Stimulated activated CD4-positive, alpha-beta T cell treated with anti-CD3 and anti-CD28 coated beads, Interleukin-4, amount 100 ng/mL, for 24 hours (primary cell): ENCODE data around the gene TMEM191B.
"Not testable (repeated sequence)": the region's sequence is repeated elsewhere in the genome, so short reads cannot be mapped to it uniquely, and the experiment has no call there.

Source experiments
- DNase-seq: peaks from one replicate; pipeline ENCODE4 v3.0.0-alpha.2; 2020

Gene TMEM191B

DNA sequence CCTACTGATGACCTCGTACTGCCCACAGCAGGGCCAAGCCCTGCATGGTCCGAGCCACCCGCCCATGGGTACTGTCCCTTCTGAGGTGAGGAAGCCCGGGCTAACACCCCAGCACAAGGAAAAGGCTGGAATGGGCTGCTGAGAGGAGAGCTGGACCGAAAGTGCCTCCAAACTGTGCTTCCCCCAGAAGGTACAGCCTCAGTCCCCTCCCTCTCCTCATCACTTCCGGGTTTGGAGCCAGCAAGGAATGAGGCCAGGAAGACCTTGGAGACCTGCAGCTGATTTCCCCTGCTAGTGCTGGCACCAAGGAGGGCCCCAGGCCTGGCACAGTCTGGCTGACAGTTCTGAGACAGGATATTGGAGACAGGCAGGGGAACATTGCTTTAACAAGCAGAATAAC lies 31.3 kb downstream of the TMEM191B start:
- DNase-seq = not testable (repeated sequence)

DNA sequence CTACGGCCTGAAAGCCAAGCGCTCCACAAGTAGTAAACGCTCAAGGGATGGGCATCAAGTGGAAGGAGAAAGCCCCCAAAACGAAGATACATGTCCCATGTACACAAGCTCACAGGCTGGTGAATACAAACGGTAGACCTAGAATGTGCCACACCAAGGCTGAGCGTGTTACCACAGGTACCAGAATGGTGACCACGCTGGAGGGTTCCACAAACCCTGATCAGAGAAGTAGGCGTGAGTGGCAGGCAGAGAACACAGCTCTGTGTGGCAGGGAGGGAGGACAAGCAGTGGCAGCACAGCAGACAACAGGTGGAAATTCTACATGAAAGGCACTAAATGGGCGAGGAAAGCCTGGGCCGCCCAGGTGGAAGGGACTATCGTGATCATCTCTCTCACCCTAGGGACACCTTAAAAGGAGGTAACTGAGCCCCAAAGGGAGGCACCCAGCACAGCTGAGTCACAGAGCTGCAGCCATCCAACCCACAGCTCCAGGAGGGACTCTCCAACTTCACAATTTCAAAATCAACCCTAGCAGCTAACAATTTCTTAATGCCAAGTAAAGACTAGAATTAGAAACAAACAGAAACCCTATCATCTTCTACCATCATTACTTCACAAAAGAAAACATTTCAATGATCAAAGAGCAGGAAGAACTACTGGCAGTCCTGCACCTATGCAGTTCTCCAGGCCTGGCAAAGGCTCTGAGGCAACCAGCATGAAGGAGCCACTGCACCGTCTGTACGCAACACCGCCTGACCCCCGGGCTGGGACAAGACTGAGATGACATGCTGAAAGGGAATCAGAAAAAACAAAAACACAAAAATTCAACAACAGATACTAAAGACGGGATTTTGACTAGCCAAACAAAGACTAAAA lies 32.7 kb downstream of the TMEM191B start:
- not testable (repeated sequence) for DNase-seq

DNA sequence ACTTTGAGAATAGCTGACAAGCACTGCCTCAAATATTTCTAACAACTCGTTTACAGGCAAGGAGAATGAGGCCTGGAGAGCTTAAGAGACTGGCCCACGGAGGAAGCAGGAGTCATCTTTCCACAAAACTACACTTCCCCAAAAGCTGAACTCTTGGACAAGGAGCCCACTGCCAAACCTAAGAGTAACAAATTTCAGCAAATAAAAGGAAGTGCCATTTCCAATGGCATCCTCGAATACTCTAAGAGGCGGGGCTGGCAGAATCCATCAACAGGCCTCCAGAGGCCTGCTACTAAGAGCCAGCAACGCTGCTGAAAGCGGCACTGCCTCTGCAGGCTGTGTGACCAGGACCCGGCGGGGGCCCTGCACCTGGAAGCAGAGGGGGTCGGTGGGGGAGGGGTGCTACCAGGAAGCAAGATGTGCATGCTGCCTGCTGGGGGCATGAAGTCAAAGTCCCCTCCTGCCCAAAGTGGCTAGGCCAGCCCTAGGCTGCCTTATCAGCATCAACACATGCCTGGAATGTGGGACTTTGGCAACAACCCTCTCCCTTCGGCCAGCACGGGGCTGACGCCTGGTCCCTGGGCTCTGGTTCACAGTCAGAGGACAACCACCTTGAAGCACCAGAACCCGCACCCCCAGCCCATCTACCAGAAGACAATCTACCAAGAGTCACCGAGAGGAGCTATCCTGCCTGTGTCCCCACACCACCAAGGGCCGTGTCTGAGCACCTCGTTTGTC lies 43.1 kb downstream of the TMEM191B start:
- not testable (repeated sequence) for DNase-seq

DNA sequence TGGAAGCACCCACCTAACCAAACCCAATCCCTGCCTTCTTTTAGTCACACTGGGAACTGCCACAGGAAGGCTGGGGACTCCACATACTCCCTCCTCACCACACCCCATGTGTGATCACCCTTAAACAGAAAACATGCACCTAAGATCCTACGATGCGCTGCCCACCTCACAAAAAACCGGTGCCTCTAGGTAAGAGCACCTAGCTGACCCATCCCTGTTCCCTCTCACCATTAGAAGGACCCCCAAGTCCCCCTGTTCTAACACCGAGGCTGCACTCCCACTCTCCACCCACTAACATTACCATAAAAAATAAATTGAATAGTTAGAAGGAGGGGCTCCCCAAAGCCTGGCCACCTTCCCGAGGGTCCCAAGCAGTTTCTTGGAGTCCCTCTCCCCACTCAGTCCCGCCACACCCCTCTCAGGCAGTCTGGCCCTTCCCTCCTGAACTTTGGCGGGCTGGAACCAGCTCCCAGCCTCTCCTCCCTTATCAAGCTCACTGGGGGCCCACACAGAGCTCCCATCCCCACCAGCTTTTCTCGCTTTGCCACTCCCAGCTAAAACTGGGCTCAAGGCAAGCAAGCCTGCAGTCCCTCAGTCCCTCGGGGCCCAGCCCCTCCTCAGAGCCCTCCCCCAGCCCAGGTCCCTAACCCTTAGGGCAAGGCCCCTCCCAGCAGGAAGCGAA lies 46.0 kb downstream of the TMEM191B start:
- DNase-seq = not testable (repeated sequence)

DNA sequence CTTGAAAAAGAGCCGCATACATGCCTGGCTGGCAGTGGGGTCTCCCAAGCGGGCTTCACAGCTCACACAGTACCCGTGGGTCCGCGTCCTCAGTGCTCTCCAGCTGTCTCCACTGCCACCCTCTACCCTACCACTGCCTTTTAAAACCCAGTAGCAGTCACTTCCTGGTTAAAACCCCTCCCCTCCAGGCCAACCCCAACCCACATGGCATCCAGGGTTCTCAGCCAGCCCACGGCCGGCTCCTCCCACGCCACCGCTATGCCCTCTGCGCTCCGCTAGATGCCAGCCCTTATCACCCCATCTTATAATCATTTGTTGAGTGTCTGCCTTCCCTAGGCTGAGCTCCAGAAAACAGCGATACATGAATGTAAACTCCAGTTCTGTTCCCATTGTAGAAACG lies 47.0 kb downstream of the TMEM191B start:
- not testable (repeated sequence) for DNase-seq

DNA sequence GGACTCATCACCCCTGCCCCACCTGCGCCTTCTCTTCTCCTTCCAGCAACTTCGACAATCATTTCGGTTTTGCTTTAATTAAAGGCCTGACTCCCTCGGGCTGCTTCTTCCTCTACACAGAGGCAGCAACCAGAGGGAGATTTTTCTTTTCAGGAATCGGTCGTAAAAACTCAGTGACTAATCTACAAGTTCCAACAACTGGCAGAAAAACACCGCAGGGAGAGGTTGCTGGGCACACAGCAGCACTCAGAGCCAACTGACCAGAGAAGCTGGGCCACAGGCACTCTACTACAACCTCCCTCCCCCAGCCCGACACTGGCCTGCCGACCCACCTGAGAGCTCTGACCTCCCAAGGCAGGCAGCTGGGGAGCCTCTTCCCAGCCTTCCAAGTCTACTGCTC lies 48.1 kb downstream of the TMEM191B start:
- not testable (repeated sequence) for DNase-seq

DNA sequence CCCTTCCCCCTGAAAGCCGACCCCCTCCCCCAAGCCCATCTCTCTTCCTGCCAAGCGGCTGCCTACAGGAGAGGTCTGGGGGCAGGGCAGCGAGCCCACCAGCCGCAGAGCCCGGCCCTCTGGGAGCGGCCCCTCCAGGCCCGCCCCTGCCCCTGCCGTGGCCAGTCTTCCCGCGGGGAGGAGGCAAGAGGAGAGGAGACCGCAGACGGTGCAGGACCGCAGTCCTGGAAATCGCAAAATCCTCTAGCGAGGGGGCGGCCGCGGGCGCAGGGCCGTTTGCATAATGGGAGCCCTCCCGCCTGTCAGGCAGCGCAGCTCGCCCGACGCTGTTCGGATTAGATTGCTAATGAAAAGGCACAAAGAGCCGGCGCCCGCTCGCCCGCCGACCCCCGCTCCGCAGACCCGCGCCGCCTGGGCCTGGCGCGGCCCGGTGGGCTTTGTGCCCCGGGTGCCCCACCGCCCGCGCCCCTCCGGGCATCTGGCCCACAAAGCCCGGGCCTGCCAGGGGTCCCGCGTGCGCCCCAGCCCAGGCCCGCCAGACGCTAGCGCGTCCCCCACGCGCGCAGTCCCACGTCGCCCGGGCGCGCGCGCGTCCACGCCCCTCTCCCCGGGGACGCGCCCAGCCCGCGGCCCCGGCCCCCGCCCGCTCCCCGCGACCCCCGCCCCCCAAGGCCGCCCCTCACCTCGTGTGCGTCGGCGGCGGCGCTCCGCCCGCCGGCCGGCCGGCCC lies 49.7 kb downstream of the TMEM191B start:
- DNase-seq = not testable (repeated sequence)

DNA sequence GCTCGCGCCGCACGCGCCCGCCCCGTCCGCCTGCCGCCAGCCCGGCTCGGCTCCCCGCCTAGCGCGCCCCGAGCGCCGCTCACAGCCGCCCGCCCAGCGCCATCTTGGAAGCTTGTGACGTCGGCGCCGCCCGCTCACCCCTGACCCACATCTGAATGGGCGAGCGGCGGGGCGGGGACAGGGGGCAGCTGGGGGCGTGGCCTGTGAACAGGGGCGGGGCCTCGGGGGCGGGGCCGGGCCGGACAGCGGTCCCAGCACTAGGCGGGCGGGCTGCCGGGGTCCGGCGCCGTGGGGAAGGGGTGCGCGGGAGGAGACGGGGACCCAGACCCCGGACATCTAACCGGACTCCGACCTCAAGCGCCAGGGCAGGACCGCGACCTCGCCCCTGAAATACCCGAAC lies 50.2 kb downstream of the TMEM191B start:
- peak; percentile 23 for DNase-seq
